Endothelial cell of umbilical vein (primary cell): Measurements from ENCODE around the gene ATP6V1G1. TPM values are rescaled to one million over a fixed set of nuclear protein-coding genes. Genes with fewer than 3 reads are reported as not detected.

ENCODE experiments used
- BruUV-seq: library from RNA; stranded (reverse); fragments of 400-500 nt; replicated peaks from 2 replicates; lab custom pipeline; 2021; lab: Mats Ljungman, UMichigan
- CTCF ChIA-PET: fragments of 300-600, 350-600 bp; sonication (Branson Sonifier 250); formaldehyde crosslinking; loops from one replicate; lab custom pipeline; 2021; ENCODE audit warnings: antibody characterized with exemption, inconsistent platforms; lab: Charles Lee
- POLR2A ChIA-PET: fragments of 300-600, 350-600 bp; sonication (Branson Sonifier 250); formaldehyde crosslinking; loops from one replicate; lab custom pipeline; 2021; ENCODE audit warnings: antibody characterized with exemption, inconsistent platforms; lab: Charles Lee
- DNase-seq: peaks from one replicate; pipeline ENCODE4 v3.0.0-alpha.2; 2011; ENCODE audit warnings: low read depth, low spot score
- FAIRE-seq: peaks from 2 replicates; lab custom pipeline; 2011; peaks lifted over from hg19 to GRCh38; lab: Jason Lieb, UNC
- H2AFZ ChIP-seq: 2 replicates; pipeline ENCODE4 v1.6.0; 2012; ENCODE audit warnings: low read depth, low read length, control low read depth, inconsistent platforms
- H3K27ac ChIP-seq: 2 replicates; pipeline ENCODE4 v1.5.1; 2011; ENCODE audit warnings: low read depth, mild to moderate bottlenecking, control low read depth, low read length, moderate library complexity; ENCODE audit not compliant: insufficient read depth
- H3K27me3 ChIP-seq, 2 experiments: 2 replicates each; pipeline versions ENCODE4 v1.6.0 to v1.6.1; 2011; ENCODE audit warnings: low read length in 2 of 2, mixed read lengths in 1 of 2; ENCODE audit not compliant: control insufficient read depth in 2 of 2, insufficient read depth in 2 of 2
- H3K36me3 ChIP-seq, 2 experiments: 2 replicates in 1 of 2; 3 replicates in 1 of 2; pipeline ENCODE4 v1.5.1; 2011; ENCODE audit warnings: low read length in 2 of 2, mild to moderate bottlenecking in 1 of 2, moderate library complexity in 1 of 2; ENCODE audit not compliant: control insufficient read depth in 2 of 2, insufficient read depth in 2 of 2; ENCODE audit errors: extremely low read depth in 1 of 2
- H3K4me1 ChIP-seq: 3 replicates; pipeline ENCODE4 v1.5.1; 2011; ENCODE audit warnings: mild to moderate bottlenecking, low read length; ENCODE audit not compliant: control insufficient read depth, insufficient read depth; ENCODE audit errors: extremely low read depth
- H3K4me2 ChIP-seq: 2 replicates; pipeline ENCODE4 v1.6.1; 2011; ENCODE audit warnings: low read length, control low read depth, mixed read lengths; ENCODE audit not compliant: insufficient read depth
- H3K4me3 ChIP-seq, 3 experiments: fragments of 200-600 bp in 1 of 3; sonication (generic), shearing (Covaris generic) in 1 of 3; replicated peaks in 1 of 3; 2 replicates each; pipeline ENCODE4 v1.5.1; 2011 to 2016; ENCODE audit warnings: control low read depth in 3 of 3, low read length in 3 of 3, mild to moderate bottlenecking in 2 of 3, inconsistent platforms in 1 of 3, low read depth in 1 of 3, moderate library complexity in 1 of 3; ENCODE audit not compliant: insufficient read depth in 1 of 3
- H3K79me2 ChIP-seq: 2 replicates; pipeline ENCODE4 v1.6.0; 2012; ENCODE audit warnings: low read length, inconsistent platforms; ENCODE audit not compliant: control insufficient read depth, insufficient read depth
- H3K9ac ChIP-seq: replicated peaks from 2 replicates; pipeline ENCODE3; 2011; ENCODE audit warnings: low read length, control low read depth; ENCODE audit not compliant: insufficient read depth; ENCODE audit errors: extremely low read depth
- H3K9me1 ChIP-seq: replicated peaks from 3 replicates; pipeline ENCODE4 v1.6.0; 2011; ENCODE audit warnings: mild to moderate bottlenecking, low read length; ENCODE audit not compliant: control insufficient read depth, insufficient read depth; ENCODE audit errors: extremely low read depth
- H3K9me3 ChIP-seq: replicated peaks from 2 replicates; pipeline ENCODE4 v1.5.1; 2012; ENCODE audit warnings: low read length, inconsistent platforms; ENCODE audit not compliant: control insufficient read depth, insufficient read depth
- H4K20me1 ChIP-seq: replicated peaks from 2 replicates; pipeline ENCODE3; 2011; ENCODE audit warnings: mild to moderate bottlenecking, low read length; ENCODE audit not compliant: control insufficient read depth, insufficient read depth; ENCODE audit errors: extremely low read depth
- FOS ChIP-seq: IDR thresholded peaks from 2 replicates; pipeline ENCODE4 v1.6.1; 2011; ENCODE audit warnings: mild to moderate bottlenecking, low read length, moderate library complexity, borderline replicate concordance; ENCODE audit not compliant: insufficient read depth
- MAX ChIP-seq: IDR thresholded peaks from 2 replicates; pipeline ENCODE4 v1.6.1; 2011; ENCODE audit not compliant: insufficient read depth, insufficient read length
- POLR2AphosphoS5 ChIP-seq: IDR thresholded peaks from 2 replicates; pipeline ENCODE4 v1.6.1; 2012; ENCODE audit warnings: low read depth, mild to moderate bottlenecking, control low read depth, low read length, moderate library complexity; ENCODE audit not compliant: insufficient read depth
- dilution Hi-C: fragments of 300-500 bp; cut with MboI; formaldehyde crosslinking; loops from one replicate; pipeline ENCODE4 v1.15.0; 2019; ENCODE audit warnings: low sequenced_read_pairs; ENCODE audit not compliant: extremely low pct_ligation_motif_present
- intact Hi-C: fragments of 100-400 bp; cut with micrococcal nuclease; formaldehyde crosslinking; loops from one replicate; pipeline ENCODE4 v1.10.0; 2022
- polyA plus RNA-seq, 4 experiments: library from polyadenylated mRNA; depleted of rRNA in 3 of 4; stranded (reverse) in 3 of 4; unstranded in 1 of 4; fragments of >200 nt; gene quantifications; 2 replicates each; pipeline versions ENCODE4 v1.2.1 to v1.2.3, GENCODE V29; 2011 to 2012; ENCODE audit warnings: missing spikeins in 1 of 4
- total RNA-seq: library from RNA; stranded (reverse); gene quantifications from 2 replicates; pipeline ENCODE4 v1.2.3, GENCODE V29; 2021

ATP6V1G1 gene
- total and polyA plus RNA-seq, 2 donors (not counting 3 experiments of a cell fraction or from before 2014, with no cell fraction given), result 78.9 to 96.9 TPM

- H3K9ac ChIP-seq, result no peak overlapping the region
- no peak overlapping the region for H2AFZ ChIP-seq
- DNase-seq, result no peak
- FAIRE-seq, result no peak
- CTCF ChIA-PET, result no interaction called here
- H3K27ac ChIP-seq, result no peak overlapping the region
- dilution Hi-C loops, result no loop called here
- H3K9me1 ChIP-seq, result no peaks in the 10 kb centered on the region
- no peak for TF ChIP-seq FOS
- no TSS peak for BruUV-seq
- H3K27me3 ChIP-seq, result no peaks in the 10 kb centered on the region
- H3K4me2 ChIP-seq, result no peak overlapping the region
- no peaks in the 10 kb centered on the region for H3K9me3 ChIP-seq
- POLR2A ChIA-PET, result no interaction called here
- H3K4me1 ChIP-seq, result peaks cover 16% of the 10 kb centered on the region
- intact Hi-C loops, result no loop called here
- H3K79me2 ChIP-seq, result no peaks in the 10 kb centered on the region
- H3K36me3 ChIP-seq, result no peaks in the 10 kb centered on the region
- H4K20me1 ChIP-seq, result no peaks in the 10 kb centered on the region
- no peak overlapping the region for H3K4me3 ChIP-seq
Measured at GRCh38 chr9:114608525-114608796, 20.9 kb downstream of the ATP6V1G1 start.

- dilution Hi-C loops, result no loop called here
- FAIRE-seq, result peak; percentile 82
Measured at GRCh38 chr9:114611516-114612271, 24.1 kb downstream of the ATP6V1G1 start.

More at GRCh38 chr9:114611516-114612271, 24.1 kb downstream of the ATP6V1G1 start:
- H3K79me2 ChIP-seq, result no peaks in the 10 kb centered on the region
- H3K9me1 ChIP-seq, result no peaks in the 10 kb centered on the region
- H3K27ac ChIP-seq, result no peak overlapping the region
- DNase-seq, result peak; percentile 57
- H3K9ac ChIP-seq, result peak overlapping the region; percentile 54
- H3K4me3 ChIP-seq, result peak overlapping the region; percentile 2 to 35 (median 22)
- intact Hi-C loops, result loop anchor here (1.0 kb wide), 1 partner anchor 24 kb away; the partner anchor contains the start of gene ATP6V1G1
- no peaks in the 10 kb centered on the region for H3K9me3 ChIP-seq
- H3K4me2 ChIP-seq, result peak overlapping the region; percentile 40
- no peaks in the 10 kb centered on the region for H3K36me3 ChIP-seq
- no peaks in the 10 kb centered on the region for H3K27me3 ChIP-seq
- H3K4me1 ChIP-seq, result peaks cover 10% of the 10 kb centered on the region
- TF ChIP-seq POLR2AphosphoS5 (no peak), MAX (no peak), FOS (no peak)
- no TSS peak for BruUV-seq
- H2AFZ ChIP-seq, result peak overlapping the region; percentile 35
- H4K20me1 ChIP-seq, result no peaks in the 10 kb centered on the region
- ChIA-PET CTCF (interaction anchor here (0.9 to 2.8 kb wide), 6 partner anchors 10 to 206 kb away, joined by 3 to 17 read pairs (median 4); partner anchors contain the start of gene ATP6V1G1), POLR2A (interaction anchor here (1.3 kb wide), 1 partner anchor 24 kb away, joined by 5 read pairs; the partner anchor contains the start of gene ATP6V1G1)
